ENCODE measurements around the gene AUTS2. TPM values are rescaled to one million over a fixed set of nuclear protein-coding genes. Genes with fewer than 3 reads are reported as not detected.

AUTS2 gene
- total and polyA plus RNA-seq, 2 of the 8 experiments (the other 6 are each of a cell fraction or from before 2014, with no cell fraction given), result 25.9 to 101 TPM

DNA sequence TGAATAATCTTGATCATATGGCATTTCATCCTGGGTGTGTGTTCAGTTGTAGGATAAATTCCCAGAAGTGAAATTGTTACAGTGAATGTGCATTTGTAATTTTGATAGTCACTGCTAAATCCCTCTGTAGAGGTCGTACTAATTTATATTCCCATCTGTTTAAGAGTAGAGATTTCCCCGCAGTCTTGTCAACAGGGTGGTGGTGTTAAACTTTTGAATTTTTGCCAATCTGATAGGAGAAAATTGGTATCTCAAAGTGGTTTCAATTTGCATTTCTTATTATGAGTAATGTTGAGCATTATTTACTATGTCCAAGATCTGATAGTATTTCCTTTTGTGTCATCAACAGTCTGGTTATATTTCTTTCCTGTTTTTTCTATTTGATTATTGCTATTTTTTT is 101.7 kb downstream of the AUTS2 start (continued):
- no peak for TF ChIP-seq SIN3A (conservative IDR thresholded peaks at IDR 0.05 in 1 of 2, IDR thresholded peaks at IDR 0.05 in 1 of 2; ENCODE audit: low read depth in 1 of 2, low read length in 2 of 2)
- TF ChIP-seq CREB1 (IDR thresholded peaks at IDR 0.05), result no peak
- TF ChIP-seq SIX5 (IDR thresholded peaks at IDR 0.05; ENCODE audit: low read depth, low read length), result no peak
- no peak for TF ChIP-seq JUN (IDR thresholded peaks at IDR 0.05; ENCODE audit: low read depth, low read length)
